D341Med (cell line): ENCODE measurements around the gene ADO.

Experiments used
- DNase-seq: peaks from one replicate; pipeline ENCODE4 v3.0.0; 2012; ENCODE audit warnings: low spot score

The ADO gene

GRCh38 chr10:62818426-62819011 lies 14.0 kb downstream of the ADO start:
- DNase-seq: peak; percentile 47

- no peak for DNase-seq
Measured at GRCh38 chr10:62819141-62819920, 14.8 kb downstream of the ADO start.

GRCh38 chr10:62820586-62820985 lies 16.1 kb downstream of the ADO start:
- no peak for DNase-seq

GRCh38 chr10:62826273-62826672 lies 21.8 kb downstream of the ADO start:
- no peak for DNase-seq

GRCh38 chr10:62829622-62830021 lies 25.1 kb downstream of the ADO start:
- DNase-seq: no peak

- no peak for DNase-seq
Measured at GRCh38 chr10:62830679-62831078, 26.2 kb downstream of the ADO start.

GRCh38 chr10:62831346-62831745 lies 26.8 kb downstream of the ADO start:
- no peak for DNase-seq

GRCh38 chr10:62839590-62839989 lies 35.1 kb downstream of the ADO start:
- DNase-seq: no peak

GRCh38 chr10:62842983-62843382 lies 38.5 kb downstream of the ADO start:
- no peak for DNase-seq

- no peak for DNase-seq
Measured at GRCh38 chr10:62843600-62843999, 39.1 kb downstream of the ADO start.

- DNase-seq: no peak
Measured at GRCh38 chr10:62844280-62845011, 39.9 kb downstream of the ADO start.

GRCh38 chr10:62847433-62847832 lies 42.9 kb downstream of the ADO start:
- DNase-seq: no peak

- no peak for DNase-seq
Measured at GRCh38 chr10:62850646-62851045, 46.1 kb downstream of the ADO start.

- DNase-seq: no peak
Measured at GRCh38 chr10:62851442-62851841, 46.9 kb downstream of the ADO start.

- no peak for DNase-seq
Measured at GRCh38 chr10:62852961-62853702, 48.6 kb downstream of the ADO start.

GRCh38 chr10:62853710-62854109 lies 49.2 kb downstream of the ADO start:
- no peak for DNase-seq

GRCh38 chr10:62856021-62856420 lies 51.5 kb downstream of the ADO start:
- no peak for DNase-seq
